HG03565 (cell line): ENCODE data around the gene HHLA2.

Experiments used
- ATAC-seq: cut with Tn5 transposase; IDR thresholded peaks from one replicate; pipeline ENCODE4 v1.9.1; 2021; ENCODE audit warnings: mild to moderate bottlenecking, moderate library complexity; ENCODE audit not compliant: unreplicated experiment

HHLA2 gene

GRCh38 chr3:108416111-108416869 lies 119.9 kb downstream of the HHLA2 start:
- no peak for ATAC-seq

DNA sequence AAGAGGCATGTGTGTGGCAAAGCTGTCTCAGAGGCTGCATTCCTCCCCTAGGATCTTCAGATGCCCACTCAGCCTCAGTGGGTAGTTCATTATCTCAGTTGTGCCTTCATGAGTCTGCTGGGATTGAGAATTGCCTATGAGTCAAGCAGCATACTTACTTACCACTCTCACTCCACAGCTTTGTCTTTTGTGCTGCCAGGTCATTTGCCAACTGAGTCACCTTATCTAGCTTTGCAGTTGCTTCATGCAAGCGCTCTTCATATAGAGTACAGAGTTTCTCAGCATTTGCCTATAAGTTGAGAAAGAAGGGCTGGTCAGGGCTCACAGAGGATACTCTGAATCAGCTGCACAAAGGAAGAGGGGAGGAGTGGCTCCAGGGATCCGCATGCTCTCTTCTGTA lies 124.6 kb downstream of the HHLA2 start:
- no peak for ATAC-seq
